Type B pancreatic cell (in vitro differentiated cells): Measurements from ENCODE around the gene BMP8B. TPM values are rescaled to one million over a fixed set of nuclear protein-coding genes. Genes with fewer than 3 reads are reported as not detected.

Source experiments
- DNase-seq: peaks from one replicate; pipeline ENCODE4 v3.0.0; 2021; ENCODE audit warnings: mixed read lengths; ENCODE audit not compliant: unreplicated experiment; ENCODE audit errors: extremely low spot score
- H3K27ac Mint-ChIP-seq: 2 replicates; pipeline ENCODE4 v1.8.0; 2021; ENCODE audit warnings: mild to moderate bottlenecking, mixed read lengths
- H3K27me3 Mint-ChIP-seq: 2 replicates; pipeline ENCODE4 v1.8.0; 2021; ENCODE audit warnings: mixed read lengths
- H3K36me3 Mint-ChIP-seq: 2 replicates; pipeline ENCODE4 v1.8.0; 2021; ENCODE audit warnings: mixed read lengths
- H3K4me1 Mint-ChIP-seq: one replicate; pipeline ENCODE4 v1.8.0; 2021; ENCODE audit warnings: mixed read lengths; ENCODE audit not compliant: unreplicated experiment
- H3K4me3 Mint-ChIP-seq: 2 replicates; pipeline ENCODE4 v1.8.0; 2021; ENCODE audit warnings: mild to moderate bottlenecking, mixed read lengths
- H3K9me3 Mint-ChIP-seq: 2 replicates; pipeline ENCODE4 v1.8.0; 2021; ENCODE audit warnings: mixed read lengths
- CTCF ChIP-seq: fragments of 200-600 bp; sonication (generic); conservative IDR thresholded peaks from 2 replicates; pipeline ENCODE4 v1.5.0; 2021; ENCODE audit warnings: antibody characterized with exemption, mild to moderate bottlenecking
- total RNA-seq: library from RNA; stranded (reverse); gene quantifications from 2 replicates; pipeline ENCODE4 v1.2.1, GENCODE V29; 2021; ENCODE audit warnings: low replicate concordance

Gene BMP8B
- total RNA-seq, 1 donor from 2014 or later: 1.5 TPM

- Mint-ChIP-seq H3K4me1 (no peaks in the 10 kb centered on the region), H3K27me3 (no peaks in the 10 kb centered on the region), H3K4me3 (no peak overlapping the region), H3K36me3 (no peaks in the 10 kb centered on the region), H3K9me3 (no peaks in the 10 kb centered on the region), H3K27ac (no peak overlapping the region)
- no peak for DNase-seq
- no peak for TF ChIP-seq CTCF
Observed at GRCh38 chr1:39762550-39763540, 25.8 kb downstream of the BMP8B start.

GRCh38 chr1:39761557-39762260 is 27.0 kb downstream of the BMP8B start:
- H3K27me3 Mint-ChIP-seq: no peaks in the 10 kb centered on the region
- TF ChIP-seq CTCF: no peak
- DNase-seq: no peak
- no peaks in the 10 kb centered on the region for H3K4me1 Mint-ChIP-seq
- H3K4me3 Mint-ChIP-seq: no peak overlapping the region
- peaks cover 10% of the 10 kb centered on the region for H3K36me3 Mint-ChIP-seq
- H3K9me3 Mint-ChIP-seq: no peaks in the 10 kb centered on the region
- H3K27ac Mint-ChIP-seq: no peak overlapping the region

GRCh38 chr1:39761016-39761415 is 27.6 kb downstream of the BMP8B start:
- H3K27ac Mint-ChIP-seq: no peak overlapping the region
- no peaks in the 10 kb centered on the region for H3K9me3 Mint-ChIP-seq
- peaks cover 10% of the 10 kb centered on the region for H3K36me3 Mint-ChIP-seq
- H3K27me3 Mint-ChIP-seq: no peaks in the 10 kb centered on the region
- TF ChIP-seq CTCF: no peak
- no peak overlapping the region for H3K4me3 Mint-ChIP-seq
- H3K4me1 Mint-ChIP-seq: no peaks in the 10 kb centered on the region
- no peak for DNase-seq

GRCh38 chr1:39760074-39761008 is 28.3 kb downstream of the BMP8B start:
- no peak for DNase-seq
- Mint-ChIP-seq H3K36me3 (peaks cover 10% of the 10 kb centered on the region), H3K4me1 (no peaks in the 10 kb centered on the region), H3K27me3 (no peaks in the 10 kb centered on the region), H3K9me3 (no peaks in the 10 kb centered on the region), H3K4me3 (no peak overlapping the region), H3K27ac (no peak overlapping the region)
- TF ChIP-seq CTCF: no peak

- Mint-ChIP-seq H3K4me3 (no peak overlapping the region), H3K4me1 (no peaks in the 10 kb centered on the region), H3K36me3 (peaks cover 10% of the 10 kb centered on the region), H3K27me3 (no peaks in the 10 kb centered on the region), H3K27ac (no peak overlapping the region), H3K9me3 (no peaks in the 10 kb centered on the region)
- no peak for TF ChIP-seq CTCF
- no peak for DNase-seq
Observed at GRCh38 chr1:39759436-39759726, 29.3 kb downstream of the BMP8B start.
